HG03097 (cell line): ENCODE measurements around the gene CLDN24.

Experiments used
- ATAC-seq: cut with Tn5 transposase; IDR thresholded peaks from one replicate; pipeline ENCODE4 v1.9.1; 2021; ENCODE audit not compliant: unreplicated experiment, low FRiP score

CLDN24 gene

DNA sequence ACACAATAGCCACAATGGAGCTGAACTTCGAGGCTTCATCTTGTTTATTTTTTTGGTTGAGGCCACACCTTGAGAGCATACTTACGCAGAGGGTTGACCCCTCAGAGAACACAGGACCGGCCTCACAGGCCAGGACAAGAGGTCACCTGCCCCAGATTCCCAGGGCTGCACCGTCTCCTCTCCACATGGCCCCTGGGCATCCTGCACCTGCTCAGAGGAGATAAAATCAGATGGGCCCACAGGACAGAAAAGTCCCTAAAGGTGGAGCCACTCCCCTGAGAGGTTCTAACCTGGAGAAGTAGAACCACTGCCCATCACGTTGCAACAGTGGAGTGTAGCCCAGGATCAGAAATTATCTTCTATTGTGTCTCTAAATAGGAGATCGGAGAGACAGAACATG, 1.1 kb upstream of the CLDN24 start:
- ATAC-seq: no peak

DNA sequence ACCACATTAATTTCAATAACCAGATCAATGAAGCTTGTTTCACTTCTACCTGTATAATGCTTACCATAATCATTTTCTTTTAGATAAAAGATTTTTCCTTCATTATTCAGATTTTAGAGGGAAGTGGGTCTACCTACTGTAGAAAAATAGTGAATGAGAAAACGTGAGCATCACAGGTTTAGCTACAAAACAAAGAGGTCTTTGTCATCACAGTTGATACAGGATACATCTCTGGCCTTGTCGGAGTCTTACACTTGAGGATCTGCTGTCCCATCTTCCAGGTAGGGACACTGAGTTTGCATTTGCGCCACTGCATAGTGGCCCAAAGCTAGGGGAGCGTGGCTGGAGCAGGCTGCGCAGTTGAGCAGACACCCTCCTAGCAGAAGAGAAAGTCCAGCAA, 710 bp downstream of the CLDN24 start:
- no peak for ATAC-seq

DNA sequence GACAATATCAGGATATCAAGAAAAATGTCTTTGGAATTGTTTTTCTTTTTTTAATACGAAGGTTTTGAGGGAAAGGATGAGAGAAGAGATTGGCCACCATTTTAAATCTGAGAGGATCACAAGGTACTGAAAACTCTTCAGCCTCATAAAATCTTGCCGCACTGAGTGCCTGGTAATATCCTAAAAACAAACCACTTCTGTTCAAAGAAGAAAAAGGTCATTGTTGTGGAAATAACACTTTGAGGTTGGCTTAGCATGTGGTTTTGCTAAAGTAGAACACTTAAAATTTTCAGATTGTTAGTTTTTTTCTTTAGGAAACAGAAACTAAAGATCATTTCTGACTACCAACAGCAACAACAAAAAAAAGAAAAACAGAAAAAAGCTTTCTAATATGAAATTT, 1.1 kb downstream of the CLDN24 start:
- peak; percentile 52 for ATAC-seq

DNA sequence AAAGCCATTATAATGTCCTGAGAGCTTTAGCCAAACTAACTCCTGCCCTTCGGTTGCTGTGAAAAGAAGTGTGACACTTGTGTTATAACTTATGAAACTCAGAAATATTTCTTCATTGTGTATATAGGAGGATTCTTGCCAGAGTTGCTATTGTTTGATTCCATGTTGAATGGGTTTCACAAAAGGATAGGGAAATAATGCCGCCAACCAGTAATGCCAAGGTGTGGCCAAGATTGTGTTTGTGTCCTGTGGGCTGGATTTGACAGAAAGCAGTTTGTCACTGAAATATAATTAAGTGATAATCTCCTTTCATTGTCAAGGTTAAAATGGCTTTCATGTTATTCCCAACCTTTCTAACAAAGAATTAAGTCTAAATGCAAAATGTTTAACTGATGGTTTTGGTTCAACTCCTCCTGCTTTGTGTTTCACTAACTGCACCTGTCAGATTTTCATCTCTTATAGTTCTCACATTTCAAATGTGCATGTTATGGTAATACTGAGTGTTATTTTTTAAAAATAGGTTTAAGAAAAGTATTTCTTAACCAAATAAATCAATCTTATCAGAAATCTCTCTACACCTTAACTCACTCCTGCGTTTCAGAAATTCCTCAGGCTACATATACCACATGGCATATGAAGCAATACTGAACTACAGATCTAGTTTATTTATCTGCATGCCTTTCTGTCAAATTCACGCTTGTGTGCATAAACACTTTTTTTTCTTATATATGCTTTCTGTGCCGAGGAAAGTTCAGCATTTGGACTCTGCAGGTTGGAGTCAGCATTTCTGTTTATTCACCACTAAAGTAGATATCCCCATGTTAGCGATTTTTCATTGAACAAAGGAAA, 1.8 kb downstream of the CLDN24 start, which contains the start of gene CLDN22:
CLDN22 (minus strand) TSS at position 66 of the 849 bp plus-strand sequence; CDS start at position 8, 58 bp downstream.
- no peak for ATAC-seq

DNA sequence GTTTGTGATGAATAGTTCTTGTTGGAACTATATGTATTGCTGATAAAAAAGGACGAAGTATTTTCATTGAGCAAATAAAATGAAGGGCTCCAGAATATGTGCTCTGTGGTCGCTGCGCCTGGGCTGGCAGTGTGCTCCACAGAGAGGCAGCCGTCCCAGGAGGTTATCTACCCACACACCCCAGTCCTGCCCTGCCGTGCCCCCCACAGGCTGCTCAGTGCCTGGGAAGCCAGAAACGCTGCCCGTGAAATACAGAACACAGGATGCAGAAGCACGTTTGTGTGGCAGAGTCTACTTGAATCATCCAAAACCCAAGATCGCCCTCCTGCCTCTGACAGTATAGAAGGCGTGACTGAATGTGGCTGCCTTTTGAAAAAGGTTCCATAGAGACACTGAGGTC, 3.6 kb downstream of the CLDN24 start:
- ATAC-seq: no peak

DNA sequence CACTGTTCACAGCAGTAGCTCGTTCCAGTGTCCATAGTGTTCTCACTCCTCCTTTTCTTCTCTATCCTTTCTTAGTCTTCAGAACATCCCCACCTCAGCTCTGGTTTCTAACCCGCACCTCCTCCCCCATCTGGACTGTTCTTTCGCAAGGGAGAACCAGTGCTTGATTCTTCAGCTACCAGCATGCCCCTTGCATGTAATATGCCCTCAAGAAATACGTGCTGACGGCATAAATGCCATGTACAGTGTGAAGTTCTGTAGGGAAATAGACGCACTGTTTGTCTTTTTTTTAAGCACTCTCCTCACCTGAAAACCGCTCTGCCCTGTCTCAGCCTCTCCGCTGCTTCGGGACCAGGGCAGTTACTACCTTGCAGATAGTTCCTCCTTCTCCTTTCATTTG, 7.4 kb downstream of the CLDN24 start:
- ATAC-seq: no peak

DNA sequence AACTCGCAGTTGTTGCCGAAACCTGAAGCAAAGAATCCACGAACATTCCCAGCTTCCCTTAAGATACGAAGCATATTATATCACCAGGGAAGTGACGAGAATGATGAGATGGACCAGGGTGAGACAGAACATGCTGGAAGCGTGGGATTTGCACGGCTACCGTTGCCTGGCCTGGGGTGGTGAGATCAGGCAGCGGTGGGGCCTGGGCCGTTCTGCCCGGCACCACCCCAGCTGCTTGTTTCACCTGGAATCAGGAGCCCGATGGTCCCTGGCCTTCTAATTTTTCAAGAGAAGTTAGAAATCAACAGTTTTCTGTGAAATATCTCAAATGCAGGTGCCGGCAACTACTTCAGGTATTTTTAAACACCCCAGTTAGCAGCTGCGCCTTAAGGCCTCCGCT, 7.9 kb downstream of the CLDN24 start:
- no peak for ATAC-seq

DNA sequence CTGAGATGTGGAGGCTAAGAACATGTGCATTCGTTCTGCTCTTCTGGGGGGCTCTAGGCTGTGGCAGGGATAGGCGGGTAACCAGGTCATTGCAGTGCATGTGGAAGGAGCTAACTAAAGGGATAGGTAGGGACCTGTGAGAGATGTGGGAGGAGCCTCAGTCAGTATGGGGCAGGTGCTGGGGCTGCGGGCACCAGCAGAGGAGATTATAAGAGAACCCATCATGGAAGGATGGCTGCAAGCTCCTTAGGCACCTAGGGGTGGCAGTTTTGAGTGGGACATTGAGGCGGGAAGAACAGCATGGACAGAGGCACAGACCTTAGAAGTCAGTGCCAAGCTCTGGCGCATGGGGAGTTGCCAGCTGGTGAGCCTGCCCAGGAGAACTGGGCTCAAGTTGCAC, 9.4 kb downstream of the CLDN24 start:
- no peak for ATAC-seq

DNA sequence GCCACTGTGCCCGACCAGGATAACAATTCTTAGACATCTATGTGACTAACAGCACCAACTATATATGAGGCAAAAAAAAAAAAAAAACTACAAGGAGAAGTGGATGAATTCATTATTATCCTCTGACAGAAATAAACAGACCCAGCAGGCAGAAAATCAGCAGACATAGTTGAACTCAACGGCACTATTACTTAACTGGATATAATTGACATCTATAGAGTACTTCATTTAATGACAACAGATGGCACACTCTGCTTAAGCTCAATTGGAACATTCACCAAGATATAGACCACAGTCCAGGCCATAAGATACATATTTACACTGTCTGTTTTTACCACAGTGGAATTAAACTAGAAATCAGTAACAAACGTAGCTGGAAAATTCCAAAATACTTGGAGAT, 15.4 kb downstream of the CLDN24 start:
- no peak for ATAC-seq

DNA sequence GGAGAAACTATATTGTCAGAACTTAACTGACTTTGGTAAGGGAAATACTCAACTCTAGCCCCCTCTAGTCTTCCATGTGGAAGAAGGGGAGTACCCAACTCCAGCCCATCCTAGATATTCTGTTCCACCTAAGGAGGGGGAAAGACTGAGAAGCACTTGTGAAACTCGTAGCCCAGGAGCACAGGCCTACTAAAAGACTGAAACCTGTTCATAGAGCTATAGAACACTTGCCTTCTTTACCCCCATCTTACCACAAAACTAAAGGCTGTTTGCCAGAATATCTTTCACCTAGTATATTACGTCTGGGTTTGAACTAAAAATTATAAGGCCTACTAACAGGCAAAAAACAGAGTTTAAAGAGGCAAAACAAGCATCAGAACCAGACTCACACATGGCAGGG, 17.7 kb downstream of the CLDN24 start:
- no peak for ATAC-seq

DNA sequence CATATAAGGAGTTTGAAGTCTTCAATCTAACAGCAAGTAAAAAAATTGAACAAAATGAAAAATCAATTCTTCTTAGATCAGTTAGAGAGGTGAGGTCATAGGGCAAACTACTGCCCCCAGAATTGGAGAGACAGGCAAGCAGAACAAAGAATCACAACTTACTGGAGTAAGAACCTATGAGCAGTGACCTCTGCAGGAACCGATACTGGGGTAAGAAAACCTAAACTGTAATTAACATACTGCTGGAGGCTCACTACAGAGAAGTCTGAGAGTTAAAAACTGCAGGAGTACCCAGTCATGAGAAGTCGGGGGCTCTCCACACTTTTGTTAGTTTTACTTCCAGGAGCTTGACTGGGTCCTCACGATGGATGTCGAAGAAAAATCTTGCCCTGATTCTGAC, 18.2 kb downstream of the CLDN24 start:
- no peak for ATAC-seq

DNA sequence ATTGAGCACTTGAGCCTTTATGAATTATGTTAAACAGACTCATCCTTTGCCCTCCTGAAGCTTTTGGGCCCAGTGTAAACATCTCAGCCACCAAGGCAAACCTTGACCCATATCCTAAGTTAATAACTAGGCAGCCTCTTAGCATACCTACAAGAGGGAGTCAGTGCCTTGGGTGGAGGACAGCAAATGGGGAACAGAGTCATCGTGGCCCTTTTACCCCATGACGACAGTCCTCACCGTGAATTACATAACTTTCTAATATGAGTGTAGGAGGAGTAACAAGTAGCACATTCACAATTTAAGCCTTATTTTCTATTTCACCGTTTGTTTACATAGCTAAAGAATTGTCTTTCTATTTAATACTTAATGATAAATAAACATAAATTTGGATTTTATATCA, 18.9 kb downstream of the CLDN24 start:
- no peak for ATAC-seq

DNA sequence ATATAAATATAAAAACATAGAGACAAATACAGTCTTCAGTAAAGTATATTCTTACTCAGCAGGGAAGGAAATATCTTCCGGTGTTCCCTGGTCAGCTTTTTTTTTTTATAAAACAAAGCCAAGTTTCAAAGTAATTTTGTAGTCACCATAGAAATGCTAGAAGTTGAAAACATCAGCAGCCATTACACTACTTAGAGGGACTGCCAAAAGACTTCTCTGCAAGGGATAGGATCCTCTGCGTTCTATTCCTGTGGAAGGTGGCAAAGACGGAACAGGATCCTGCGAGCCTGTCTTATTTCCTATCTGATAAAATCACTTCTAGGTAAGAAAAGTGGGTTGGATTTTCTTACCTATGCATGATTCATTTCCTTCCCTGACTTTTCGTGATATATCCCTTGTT, 21.6 kb downstream of the CLDN24 start:
- no peak for ATAC-seq

DNA sequence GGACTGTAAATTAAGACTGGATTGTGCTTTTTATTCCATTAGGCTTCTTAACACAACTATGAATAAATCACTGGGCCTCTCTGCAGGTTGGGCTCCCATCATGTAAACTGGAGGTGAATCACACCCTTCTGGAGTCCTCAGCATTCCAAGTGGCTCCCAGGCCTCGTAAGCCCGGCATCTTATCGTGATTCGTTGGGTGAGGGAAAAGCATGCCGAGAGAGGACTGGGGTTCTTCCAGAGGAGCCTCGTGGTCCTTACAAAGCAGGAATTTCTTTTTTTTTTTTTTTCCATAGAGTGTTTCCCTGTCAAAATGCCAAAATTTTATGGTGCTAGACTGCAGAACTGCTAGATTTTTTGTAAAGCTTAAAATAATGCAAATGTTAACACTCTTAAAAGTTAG, 22.2 kb downstream of the CLDN24 start:
- ATAC-seq: no peak

DNA sequence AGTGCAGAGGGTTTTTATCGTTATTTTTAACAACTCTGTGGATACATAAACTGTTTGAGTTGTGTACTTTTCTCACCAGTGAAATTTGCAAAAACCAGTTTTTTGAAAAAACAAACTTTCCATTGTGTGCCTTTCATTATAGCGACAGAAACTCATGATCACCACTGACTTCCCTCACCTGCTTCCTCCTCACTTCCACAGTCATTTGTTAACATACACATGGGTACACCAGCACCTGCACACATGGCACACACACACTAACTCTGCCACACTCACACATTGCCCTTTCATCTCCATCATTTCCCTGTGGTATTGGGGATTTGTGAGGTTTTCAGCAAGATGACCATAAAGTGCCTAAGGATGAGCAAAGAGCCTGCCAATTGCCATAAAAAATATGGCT, 22.8 kb downstream of the CLDN24 start:
- no peak for ATAC-seq

DNA sequence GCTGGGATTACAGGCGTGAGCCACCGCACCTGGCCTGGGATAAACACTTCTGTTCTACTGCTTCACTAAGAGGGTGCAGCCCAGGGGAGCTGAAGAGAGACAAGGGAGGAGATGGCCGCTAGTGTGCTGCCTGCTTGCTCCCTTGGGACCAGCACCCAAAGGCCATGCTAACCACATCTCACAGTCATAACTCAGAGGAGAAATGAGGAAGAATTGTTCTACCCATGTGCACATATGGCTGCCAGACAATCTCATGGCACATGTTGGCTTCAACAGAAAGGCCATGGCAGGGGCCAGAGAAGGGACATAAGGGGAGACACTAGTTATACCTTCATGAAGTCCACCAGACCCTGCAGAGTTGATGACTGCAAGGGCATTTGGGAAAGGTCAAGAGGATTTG, 24.6 kb downstream of the CLDN24 start:
- ATAC-seq: peak; percentile 72

DNA sequence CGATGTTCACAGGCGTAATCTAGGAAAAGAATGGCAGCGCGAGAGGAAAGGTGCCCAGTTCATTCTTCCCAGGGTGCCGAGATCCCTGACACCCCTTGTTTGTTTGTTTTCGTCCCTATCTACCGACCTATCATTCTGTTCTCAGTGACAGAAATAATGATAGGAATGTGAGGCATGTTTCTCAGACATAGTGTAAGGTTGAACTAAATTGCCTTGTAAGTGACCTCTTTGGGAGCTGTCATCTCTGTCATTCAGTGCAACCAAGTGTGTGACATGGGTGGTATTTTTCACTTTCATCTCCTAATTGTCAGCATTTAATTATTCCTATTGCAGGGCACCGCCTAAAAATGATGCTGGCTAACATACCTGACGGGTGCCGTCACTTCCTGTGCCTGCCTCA, 26.5 kb downstream of the CLDN24 start:
- no peak for ATAC-seq

DNA sequence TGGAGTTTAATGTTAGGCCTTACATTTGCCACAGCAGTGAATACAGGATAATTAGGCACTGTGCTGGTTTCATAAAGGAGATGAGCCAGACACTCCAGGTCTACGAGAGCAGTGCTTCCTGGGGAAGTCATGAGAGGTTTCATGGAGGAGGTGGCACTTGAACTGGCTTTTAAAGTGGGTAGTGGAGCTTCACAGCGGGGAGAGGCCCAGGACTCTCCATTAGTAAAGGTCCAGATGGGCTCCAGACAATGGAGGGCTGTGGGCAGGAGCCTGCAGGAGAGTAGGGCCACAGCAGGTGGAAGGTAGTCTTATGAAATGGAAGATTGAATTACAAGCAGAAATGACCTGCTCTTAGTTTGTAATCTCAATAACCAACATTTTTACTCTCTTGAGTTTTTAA, 31.2 kb downstream of the CLDN24 start:
- ATAC-seq: no peak

DNA sequence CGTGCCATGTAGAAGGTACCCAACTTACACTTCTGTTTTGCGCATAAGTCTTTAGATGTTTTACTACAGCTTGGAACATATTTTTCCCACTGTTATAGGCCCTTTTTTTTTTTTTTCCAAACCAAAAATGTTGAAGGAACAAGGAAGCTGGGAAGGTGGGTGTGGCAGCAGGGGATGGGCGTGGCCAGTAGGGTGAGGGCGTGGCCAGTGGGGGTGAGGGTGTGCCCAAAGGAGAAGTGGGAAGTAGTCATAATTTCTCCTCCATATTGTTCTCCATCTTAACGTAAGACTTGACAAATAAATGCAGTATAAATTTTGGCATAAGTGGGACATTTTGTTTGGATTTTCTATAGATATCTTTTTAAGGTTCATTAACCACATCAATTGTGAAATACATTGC, 32.5 kb downstream of the CLDN24 start:
- ATAC-seq: no peak

DNA sequence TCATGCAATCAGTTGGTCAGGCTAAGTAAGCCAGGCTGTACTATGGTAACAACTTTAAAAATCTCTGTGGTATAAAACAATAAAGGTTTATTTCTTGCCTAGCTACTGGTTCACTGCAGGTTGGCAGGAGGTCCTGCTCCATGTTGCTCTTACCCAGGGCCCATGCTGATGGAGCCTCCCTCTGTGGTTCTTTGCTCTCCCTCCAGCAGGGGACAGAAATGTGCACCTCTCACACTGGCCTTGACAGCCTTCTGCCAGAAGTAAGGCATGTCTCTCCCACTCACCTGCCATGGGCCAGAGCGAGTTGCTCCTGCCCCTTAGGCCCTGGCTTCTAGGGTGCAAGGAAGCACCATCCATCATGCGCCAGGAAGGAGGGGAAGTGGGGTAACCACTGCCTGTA, 33.3 kb downstream of the CLDN24 start:
- no peak for ATAC-seq

DNA sequence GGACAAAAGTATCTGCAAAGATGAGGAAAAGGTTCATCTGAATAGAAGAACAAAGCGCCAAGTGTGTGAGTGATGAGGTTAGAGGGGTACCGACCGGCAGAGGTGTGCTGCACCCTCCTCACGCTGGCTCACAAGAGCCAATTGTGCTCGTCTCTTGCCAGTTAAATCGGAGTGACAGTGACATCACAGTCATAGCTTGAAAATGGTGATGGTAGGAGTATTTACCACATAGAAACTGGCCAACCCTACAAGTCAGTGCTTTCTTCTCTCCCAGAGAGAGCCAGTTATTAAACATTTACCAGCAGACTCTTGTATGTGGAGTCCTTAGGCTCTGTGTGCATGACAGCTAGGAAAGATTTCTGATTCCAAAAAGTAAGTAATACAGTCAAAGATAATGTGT, 34.5 kb downstream of the CLDN24 start:
- peak; percentile 88 for ATAC-seq

DNA sequence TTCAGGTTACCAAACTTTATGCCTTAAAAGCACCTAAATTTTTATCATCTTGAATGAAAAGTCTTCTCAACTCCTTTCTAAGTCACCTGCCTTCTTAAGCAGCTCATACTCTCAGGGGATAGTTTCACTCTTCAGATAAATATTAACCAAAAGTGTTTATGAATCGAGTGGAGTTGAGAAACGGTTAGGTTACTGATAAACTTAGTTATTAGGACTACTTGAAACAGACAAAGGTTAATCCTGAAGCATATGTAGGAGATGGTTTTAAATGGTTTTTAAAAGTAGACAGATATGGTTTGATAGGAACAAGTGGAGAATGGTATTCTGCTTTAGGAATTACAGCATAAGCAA, 34.9 kb downstream of the CLDN24 start:
- ATAC-seq: peak; percentile 86
